ENCODE measurements around the gene TSR1. TPM values are rescaled to one million over a fixed set of nuclear protein-coding genes. Genes with fewer than 3 reads are reported as not detected.

TSR1 gene
- total RNA-seq, 1 donor from 2014 or later: 21.1 TPM

GRCh38 chr17:2336852-2337543, 741 bp upstream of the TSR1 start, which contains the start of gene SGSM2:
Gene SGSM2 (plus strand): TSS chr17:2337501. CDS start chr17:2337689, 188 bp downstream.
- no peaks in the 10 kb centered on the region for H3K9me3 Mint-ChIP-seq (ENCODE audit: low read depth)
- no peak for TF ChIP-seq CTCF (IDR thresholded peaks at IDR 0.05)
- H3K4me3 Mint-ChIP-seq (ENCODE audit: unreplicated experiment): peak within 1 kb of the TSS; percentile 91
- peak within 1 kb of the TSS; percentile 96 for H3K27ac Mint-ChIP-seq (ENCODE audit: unreplicated experiment)
- peaks cover 10% of the 10 kb centered on the region for H3K36me3 Mint-ChIP-seq (ENCODE audit: low read depth)
- no peaks in the 10 kb centered on the region for H3K27me3 Mint-ChIP-seq (ENCODE audit: low read depth)
- no peak for DNase-seq (ENCODE audit: low spot score)
- peaks cover 27% of the 10 kb centered on the region for H3K4me1 Mint-ChIP-seq (ENCODE audit: low read depth)

- peak overlapping the region; percentile 96 for H3K27ac Mint-ChIP-seq (ENCODE audit: unreplicated experiment)
- H3K4me3 Mint-ChIP-seq (ENCODE audit: unreplicated experiment): peak overlapping the region; percentile 91
Observed at GRCh38 chr17:2335726-2336214, 487 bp downstream of the TSR1 start.

GRCh38 chr17:2331303-2331702, 5.0 kb downstream of the TSR1 start:
- Mint-ChIP-seq H3K36me3 (ENCODE audit: low read depth) (peaks cover 25% of the 10 kb centered on the region), H3K4me3 (ENCODE audit: unreplicated experiment) (no peak overlapping the region), H3K27ac (ENCODE audit: unreplicated experiment) (no peak overlapping the region), H3K27me3 (ENCODE audit: low read depth) (no peaks in the 10 kb centered on the region), H3K9me3 (ENCODE audit: low read depth) (no peaks in the 10 kb centered on the region), H3K4me1 (ENCODE audit: low read depth) (peaks cover 17% of the 10 kb centered on the region)
- peak; percentile 19 for TF ChIP-seq CTCF (IDR thresholded peaks at IDR 0.05)
- DNase-seq (ENCODE audit: low spot score): no peak

More at GRCh38 chr17:2335726-2336214, 487 bp downstream of the TSR1 start:
- Mint-ChIP-seq H3K9me3 (ENCODE audit: low read depth) (no peaks in the 10 kb centered on the region), H3K4me1 (ENCODE audit: low read depth) (peaks cover 27% of the 10 kb centered on the region), H3K27me3 (ENCODE audit: low read depth) (no peaks in the 10 kb centered on the region), H3K36me3 (ENCODE audit: low read depth) (peaks cover 7% of the 10 kb centered on the region)
- no peak for TF ChIP-seq CTCF (IDR thresholded peaks at IDR 0.05)
- DNase-seq (ENCODE audit: low spot score): no peak

- TF ChIP-seq CTCF (IDR thresholded peaks at IDR 0.05): no peak
- no peaks in the 10 kb centered on the region for H3K4me1 Mint-ChIP-seq (ENCODE audit: low read depth)
Observed at GRCh38 chr17:2323629-2324314, 12.5 kb downstream of the TSR1 start.

GRCh38 chr17:2321399-2321798, 14.9 kb downstream of the TSR1 start:
- H3K9me3 Mint-ChIP-seq (ENCODE audit: low read depth): no peaks in the 10 kb centered on the region
- peaks cover 24% of the 10 kb centered on the region for H3K36me3 Mint-ChIP-seq (ENCODE audit: low read depth)
- no peak for DNase-seq (ENCODE audit: low spot score)
- no peak overlapping the region for H3K4me3 Mint-ChIP-seq (ENCODE audit: unreplicated experiment)
- H3K27ac Mint-ChIP-seq (ENCODE audit: unreplicated experiment): no peak overlapping the region
- no peak for TF ChIP-seq CTCF (IDR thresholded peaks at IDR 0.05)
- H3K27me3 Mint-ChIP-seq (ENCODE audit: low read depth): no peaks in the 10 kb centered on the region
- no peaks in the 10 kb centered on the region for H3K4me1 Mint-ChIP-seq (ENCODE audit: low read depth)

More at GRCh38 chr17:2323629-2324314, 12.5 kb downstream of the TSR1 start:
- Mint-ChIP-seq H3K9me3 (ENCODE audit: low read depth) (no peaks in the 10 kb centered on the region), H3K36me3 (ENCODE audit: low read depth) (peaks cover 27% of the 10 kb centered on the region), H3K27ac (ENCODE audit: unreplicated experiment) (no peak overlapping the region), H3K4me3 (ENCODE audit: unreplicated experiment) (no peak overlapping the region), H3K27me3 (ENCODE audit: low read depth) (no peaks in the 10 kb centered on the region)
- no peak for DNase-seq (ENCODE audit: low spot score)
